SK-N-SH (cell line): ENCODE results near the gene TJAP1. TPM values are rescaled to one million over a fixed set of nuclear protein-coding genes. Genes with fewer than 3 reads are reported as not detected.

Experiments used
- CTCF ChIP-seq: fragments of 200-600 bp; sonication (generic); IDR thresholded peaks from 2 replicates; pipeline ENCODE4 v1.6.1; 2017; ENCODE audit warnings: antibody characterized with exemption, mild to moderate bottlenecking, moderate library complexity
- FOSL2 ChIP-seq: IDR thresholded peaks from 2 replicates; pipeline ENCODE4 v1.4.0; 2012; ENCODE audit warnings: low read depth, mild to moderate bottlenecking, moderate library complexity, borderline replicate concordance
- FOXJ3 ChIP-seq: sonication (generic); formaldehyde crosslinking; IDR thresholded peaks from 2 replicates; pipeline ENCODE4 v1.5.1; 2020; ENCODE audit warnings: mild to moderate bottlenecking, missing genetic modification reagents
- GABPA ChIP-seq: IDR thresholded peaks from 2 replicates; pipeline ENCODE4 v1.4.0; 2012; ENCODE audit warnings: low read depth, mild to moderate bottlenecking
- IRF3 ChIP-seq: fragments of 150-350 bp; IDR thresholded peaks from 2 replicates; pipeline ENCODE4 v1.6.1; 2016; ENCODE audit warnings: mild to moderate bottlenecking, low read depth, low read length
- JUND ChIP-seq: IDR thresholded peaks from 2 replicates; pipeline ENCODE4 v1.4.0; 2012
- NFIC ChIP-seq: IDR thresholded peaks from 2 replicates; pipeline ENCODE4 v1.4.0; 2012; ENCODE audit warnings: borderline replicate concordance
- NRF1 ChIP-seq: IDR thresholded peaks from 2 replicates; pipeline ENCODE4 v1.6.1; 2012; ENCODE audit warnings: low read depth, mild to moderate bottlenecking, low read length
- RAD21 ChIP-seq: IDR thresholded peaks from 2 replicates; pipeline ENCODE4 v1.6.1; 2012; ENCODE audit warnings: mild to moderate bottlenecking, low read length
- REST ChIP-seq: IDR thresholded peaks from 2 replicates; pipeline ENCODE4 v1.6.1; 2012; ENCODE audit warnings: mild to moderate bottlenecking, low read depth, low read length, moderate library complexity
- RFX5 ChIP-seq: IDR thresholded peaks from 2 replicates; pipeline ENCODE4 v1.6.1; 2012; ENCODE audit warnings: mild to moderate bottlenecking, improper control_type of control experiment, low read length
- RXRA ChIP-seq: IDR thresholded peaks from 2 replicates; pipeline ENCODE4 v1.4.0; 2012; ENCODE audit warnings: low read depth, mild to moderate bottlenecking, borderline replicate concordance
- SIN3A ChIP-seq: IDR thresholded peaks from 2 replicates; pipeline ENCODE4 v1.6.1; 2012; ENCODE audit warnings: low read depth, mild to moderate bottlenecking, low read length, moderate library complexity, borderline replicate concordance
- SMC3 ChIP-seq: IDR thresholded peaks from 2 replicates; pipeline ENCODE4 v1.6.1; 2012; ENCODE audit warnings: low read depth, low read length, improper control_type of control experiment
- TAF1 ChIP-seq: IDR thresholded peaks from 2 replicates; pipeline ENCODE4 v1.6.1; 2012; ENCODE audit warnings: low read depth, mild to moderate bottlenecking, low read length, moderate library complexity, borderline replicate concordance
- YY1 ChIP-seq: IDR thresholded peaks from 2 replicates; pipeline ENCODE4 v1.4.0; 2012; ENCODE audit warnings: low read depth, mild to moderate bottlenecking
- polyA plus RNA-seq, 3 experiments: library from polyadenylated mRNA; depleted of rRNA; stranded (reverse); fragments of >200 nt; gene quantifications; 2 replicates each; pipeline ENCODE4 v1.2.3, GENCODE V29; 2012
- TF ChIP-seq, protein P1 (sequence below): IDR thresholded peaks from 2 replicates; pipeline ENCODE4; 2012
- TF ChIP-seq, protein P2 (sequence below): IDR thresholded peaks from 2 replicates; pipeline ENCODE4 v1.4.0; 2012; ENCODE audit warnings: low read depth, borderline replicate concordance

Gene TJAP1
- polyA plus RNA-seq, 1 of the 3 experiments (the other 2 are of a cell fraction), result 39.5 TPM

DNA sequence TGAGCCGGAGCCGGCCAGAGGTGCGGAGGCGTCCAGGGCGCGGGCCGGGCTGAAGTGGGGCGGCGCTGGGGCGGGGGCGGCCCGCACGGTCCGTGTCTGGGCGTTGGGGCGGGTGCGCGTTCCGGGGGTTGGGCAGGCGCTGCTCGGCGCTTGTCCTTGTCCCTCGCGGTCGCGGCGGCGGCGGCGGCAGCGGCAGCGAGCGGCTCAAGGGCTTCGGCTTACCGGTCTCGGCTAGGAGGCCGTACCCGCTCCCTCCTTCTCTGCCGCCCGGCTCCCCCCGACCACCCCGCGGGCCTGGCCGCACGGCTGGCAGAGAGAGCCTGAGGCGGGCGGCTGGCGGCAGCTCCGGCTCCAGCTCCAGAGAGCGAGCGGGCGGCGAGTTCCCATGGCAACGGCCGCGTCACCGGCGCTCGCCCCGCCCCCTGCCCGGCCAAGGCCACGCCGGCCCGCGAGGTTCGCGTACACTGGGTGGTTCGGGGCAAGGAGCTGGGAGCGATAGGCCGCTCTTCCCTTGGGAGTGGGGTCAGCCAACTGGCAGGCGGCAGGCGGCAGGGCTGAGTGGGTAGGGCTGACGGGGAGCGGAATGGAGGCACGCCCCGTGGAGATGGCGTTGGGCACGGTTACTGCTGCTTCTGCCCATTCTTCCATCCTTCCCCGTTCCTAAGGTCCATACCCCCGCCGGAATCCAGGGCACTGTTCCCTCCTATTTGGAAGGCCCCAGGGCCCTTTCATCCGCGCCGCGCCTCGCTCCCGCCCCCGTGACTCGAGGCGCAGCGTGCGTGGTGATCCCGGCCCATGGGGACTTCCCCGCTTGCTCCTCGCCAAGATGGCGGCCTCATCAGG lies 32.8 kb downstream of the TJAP1 start, which contains the start of gene LRRC73 (continued):
- TF ChIP-seq GABPA, result no peak
- TF ChIP-seq IRF3, result no peak
- no peak for TF ChIP-seq RXRA
- TF ChIP-seq FOXJ3 (CRISPR knock-in tag), result no peak
- TF ChIP-seq YY1, result 0 out of 2 replicates have a peak, but pooled peaks have one; percentile 59
- peak; percentile 98 for TF ChIP-seq RFX5
- TF ChIP-seq, protein P1, sequence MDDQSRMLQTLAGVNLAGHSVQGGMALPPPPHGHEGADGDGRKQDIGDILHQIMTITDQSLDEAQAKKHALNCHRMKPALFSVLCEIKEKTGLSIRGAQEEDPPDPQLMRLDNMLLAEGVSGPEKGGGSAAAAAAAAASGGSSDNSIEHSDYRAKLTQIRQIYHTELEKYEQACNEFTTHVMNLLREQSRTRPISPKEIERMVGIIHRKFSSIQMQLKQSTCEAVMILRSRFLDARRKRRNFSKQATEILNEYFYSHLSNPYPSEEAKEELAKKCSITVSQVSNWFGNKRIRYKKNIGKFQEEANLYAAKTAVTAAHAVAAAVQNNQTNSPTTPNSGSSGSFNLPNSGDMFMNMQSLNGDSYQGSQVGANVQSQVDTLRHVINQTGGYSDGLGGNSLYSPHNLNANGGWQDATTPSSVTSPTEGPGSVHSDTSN, result peak; percentile 19; the same call in 1 of the 2 replicates
- no peak for TF ChIP-seq NFIC
- no peak for TF ChIP-seq FOSL2
- no peak for TF ChIP-seq CTCF
- no peak; the same call in 1 of the 2 replicates for TF ChIP-seq SIN3A
- TF ChIP-seq NRF1, result no peak
- no peak for TF ChIP-seq TAF1
- TF ChIP-seq RAD21, result no peak
- no peak for TF ChIP-seq REST
- no peak for TF ChIP-seq SMC3
- TF ChIP-seq, protein P2, sequence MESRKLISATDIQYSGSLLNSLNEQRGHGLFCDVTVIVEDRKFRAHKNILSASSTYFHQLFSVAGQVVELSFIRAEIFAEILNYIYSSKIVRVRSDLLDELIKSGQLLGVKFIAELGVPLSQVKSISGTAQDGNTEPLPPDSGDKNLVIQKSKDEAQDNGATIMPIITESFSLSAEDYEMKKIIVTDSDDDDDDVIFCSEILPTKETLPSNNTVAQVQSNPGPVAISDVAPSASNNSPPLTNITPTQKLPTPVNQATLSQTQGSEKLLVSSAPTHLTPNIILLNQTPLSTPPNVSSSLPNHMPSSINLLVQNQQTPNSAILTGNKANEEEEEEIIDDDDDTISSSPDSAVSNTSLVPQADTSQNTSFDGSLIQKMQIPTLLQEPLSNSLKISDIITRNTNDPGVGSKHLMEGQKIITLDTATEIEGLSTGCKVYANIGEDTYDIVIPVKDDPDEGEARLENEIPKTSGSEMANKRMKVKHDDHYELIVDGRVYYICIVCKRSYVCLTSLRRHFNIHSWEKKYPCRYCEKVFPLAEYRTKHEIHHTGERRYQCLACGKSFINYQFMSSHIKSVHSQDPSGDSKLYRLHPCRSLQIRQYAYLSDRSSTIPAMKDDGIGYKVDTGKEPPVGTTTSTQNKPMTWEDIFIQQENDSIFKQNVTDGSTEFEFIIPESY, result 0 out of 2 replicates have a peak, but pooled peaks have one; percentile 64
- no peak; the same call in 1 of the 2 replicates for TF ChIP-seq JUND
